GM18502 (cell line): ENCODE data around the gene VAMP5.
"Not testable (repeated sequence)": the region's sequence is repeated elsewhere in the genome, so short reads cannot be mapped to it uniquely, and the experiment has no call there.

Experiments
- ATAC-seq: cut with Tn5 transposase; IDR thresholded peaks from one replicate; pipeline ENCODE4 v1.9.1; 2021; ENCODE audit warnings: mild to moderate bottlenecking; ENCODE audit not compliant: unreplicated experiment, poor library complexity

The VAMP5 gene, protein sequence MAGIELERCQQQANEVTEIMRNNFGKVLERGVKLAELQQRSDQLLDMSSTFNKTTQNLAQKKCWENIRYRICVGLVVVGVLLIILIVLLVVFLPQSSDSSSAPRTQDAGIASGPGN

DNA sequence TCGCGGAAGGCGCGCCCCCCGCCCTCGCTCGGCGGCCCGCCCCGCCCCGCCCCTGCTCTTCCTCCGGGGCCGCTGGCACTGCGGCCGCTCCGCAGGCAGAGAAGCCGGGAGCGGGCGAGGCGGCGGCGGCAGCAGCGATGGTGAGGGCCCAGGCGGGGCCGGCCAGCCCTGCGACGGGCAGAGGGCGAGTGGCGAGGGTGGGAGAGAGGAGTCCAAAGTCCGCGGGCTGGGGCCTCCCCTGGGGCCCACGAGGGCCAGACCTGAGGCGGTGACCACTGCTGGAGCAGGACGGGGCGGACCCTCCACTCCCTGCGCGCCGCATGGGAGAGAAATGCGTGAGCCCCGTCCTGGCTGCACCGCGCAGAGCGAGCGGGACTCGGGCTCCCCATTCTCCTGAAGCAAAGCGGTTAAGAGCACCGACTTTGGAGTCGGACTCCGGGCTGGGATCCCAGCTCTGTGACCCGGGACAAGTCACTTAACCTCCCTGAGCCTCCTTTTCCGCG is at the start of gene VAMP5:
TSS of gene VAMP5 (plus strand) at position 78 of the 503 bp plus-strand sequence. CDS start at position 138, 60 bp downstream.
- peak; percentile 27 for ATAC-seq

DNA sequence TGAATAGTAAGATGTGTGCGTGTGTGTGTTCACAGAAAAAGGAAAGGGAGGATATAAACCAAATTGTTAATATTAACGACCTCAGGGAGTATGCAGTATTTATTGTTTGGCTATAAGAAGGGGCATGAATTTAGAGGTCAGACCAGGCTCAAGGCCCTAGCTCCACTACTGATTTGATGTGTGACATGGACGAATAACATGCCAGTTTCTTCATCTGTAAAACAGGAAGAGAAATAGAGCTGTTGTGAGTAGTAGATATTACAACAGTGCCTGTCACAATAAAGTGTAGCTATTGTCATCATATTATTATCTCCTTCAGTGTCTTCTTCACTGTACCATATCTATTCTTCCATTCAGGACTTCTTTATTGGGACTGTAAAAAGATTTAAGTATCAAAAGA is 49.4 kb upstream of the VAMP5 start:
- ATAC-seq = no peak

DNA sequence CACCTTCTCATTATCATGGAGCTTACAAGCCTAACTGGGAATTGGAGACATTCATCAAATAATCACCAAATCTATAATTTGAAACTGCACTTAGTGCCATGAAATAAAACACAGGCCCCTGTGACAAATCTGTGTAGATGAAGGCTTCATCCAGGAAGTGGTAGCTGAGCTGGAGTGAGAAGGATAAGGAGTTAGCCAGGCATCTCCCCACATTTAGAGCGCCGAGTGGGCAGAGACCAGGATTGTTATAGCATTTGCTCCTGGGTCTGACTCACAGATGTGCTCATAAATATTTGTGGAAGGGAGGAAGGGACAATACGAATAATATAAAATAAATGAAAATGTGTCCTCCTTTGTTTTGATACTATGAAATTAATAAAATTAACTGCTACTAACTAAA is 47.8 kb upstream of the VAMP5 start:
- ATAC-seq = no peak

DNA sequence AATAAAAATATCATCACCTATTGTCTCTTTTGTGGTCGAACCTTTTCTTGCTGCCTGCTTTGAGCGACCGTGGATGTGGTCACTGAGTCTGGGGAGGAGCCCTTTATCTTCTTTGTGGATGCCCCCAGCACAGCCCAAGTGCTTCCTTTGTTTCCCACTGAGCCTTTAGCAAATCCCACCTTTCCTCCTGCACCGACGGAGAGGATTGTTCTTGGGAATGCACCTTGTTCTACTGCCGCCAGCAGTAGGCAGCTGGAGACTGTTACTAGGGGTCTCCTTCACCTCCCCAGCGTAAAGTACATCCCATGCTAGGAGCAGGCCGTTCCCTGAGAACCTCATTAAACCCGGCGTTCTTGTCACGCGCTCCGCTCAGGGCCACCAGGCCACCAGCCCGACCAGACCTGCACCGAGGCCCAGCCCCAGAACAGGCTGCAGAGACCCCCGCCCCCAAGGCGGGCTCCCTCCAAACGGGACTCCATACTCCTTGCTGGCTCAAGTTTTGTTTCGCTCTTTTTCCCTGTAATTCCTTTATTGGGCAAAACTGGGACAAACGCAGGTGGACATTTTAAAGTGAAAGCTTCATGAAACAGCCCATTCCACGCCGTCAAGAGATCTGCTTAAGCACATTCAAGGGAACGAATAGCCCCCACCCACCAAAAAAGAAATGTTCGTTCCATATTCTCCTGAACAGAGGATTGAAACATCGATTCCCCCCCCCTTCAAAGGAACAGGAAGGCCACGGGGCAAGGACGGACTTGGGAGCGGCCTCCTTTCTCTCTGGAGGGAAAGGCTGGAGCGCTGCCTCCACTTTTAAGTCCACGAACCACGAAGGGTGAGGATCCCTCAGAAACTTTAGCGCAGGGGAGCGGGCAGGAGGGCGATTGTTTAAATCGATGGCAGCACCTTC is 46.4 kb upstream of the VAMP5 start:
- no peak for ATAC-seq

DNA sequence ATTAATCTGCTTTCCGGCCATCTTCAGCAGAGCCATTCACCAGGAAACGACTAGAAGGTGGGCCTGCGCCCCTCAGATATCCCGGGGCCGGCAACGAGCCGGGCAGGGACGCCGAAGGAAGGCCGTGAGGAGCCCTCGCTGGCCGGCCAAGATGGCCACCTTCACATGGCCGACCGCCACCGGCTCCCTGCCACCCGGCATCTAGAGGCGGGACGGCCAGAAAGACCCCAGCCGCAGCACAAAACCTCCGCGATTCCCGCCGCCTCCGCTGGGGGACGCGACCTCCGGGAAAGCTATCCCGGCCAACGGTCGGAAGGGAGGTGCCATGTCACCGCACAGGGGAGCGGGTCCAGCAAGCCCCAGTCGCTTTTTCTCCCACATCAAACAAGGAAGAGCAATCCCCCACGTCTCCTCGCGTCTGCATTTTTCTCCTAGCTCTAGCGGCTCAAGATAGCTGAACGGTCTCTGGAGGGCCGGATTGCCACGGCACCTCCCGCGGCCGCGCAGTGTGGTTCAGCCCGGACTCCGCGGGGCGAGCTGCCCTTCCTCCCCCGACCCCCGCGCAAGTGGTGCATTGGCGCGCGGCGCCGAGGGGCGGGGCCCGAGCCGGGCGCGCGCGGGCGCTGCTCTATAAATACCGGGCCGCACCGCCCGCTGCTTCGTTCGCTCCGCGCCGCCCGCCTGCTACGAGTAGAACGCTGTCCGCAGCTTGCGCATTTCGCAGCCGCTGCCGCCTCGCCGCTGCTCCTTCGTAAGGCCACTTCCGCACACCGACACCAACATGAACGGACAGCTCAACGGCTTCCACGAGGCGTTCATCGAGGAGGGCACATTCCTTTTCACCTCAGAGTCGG is 45.5 kb upstream of the VAMP5 start, which contains the start of gene MAT2A:
TSS of gene MAT2A (plus strand) at position 662 of the 854 bp plus-strand sequence. CDS start at position 782, 120 bp downstream.
- ATAC-seq = peak; percentile 76

DNA sequence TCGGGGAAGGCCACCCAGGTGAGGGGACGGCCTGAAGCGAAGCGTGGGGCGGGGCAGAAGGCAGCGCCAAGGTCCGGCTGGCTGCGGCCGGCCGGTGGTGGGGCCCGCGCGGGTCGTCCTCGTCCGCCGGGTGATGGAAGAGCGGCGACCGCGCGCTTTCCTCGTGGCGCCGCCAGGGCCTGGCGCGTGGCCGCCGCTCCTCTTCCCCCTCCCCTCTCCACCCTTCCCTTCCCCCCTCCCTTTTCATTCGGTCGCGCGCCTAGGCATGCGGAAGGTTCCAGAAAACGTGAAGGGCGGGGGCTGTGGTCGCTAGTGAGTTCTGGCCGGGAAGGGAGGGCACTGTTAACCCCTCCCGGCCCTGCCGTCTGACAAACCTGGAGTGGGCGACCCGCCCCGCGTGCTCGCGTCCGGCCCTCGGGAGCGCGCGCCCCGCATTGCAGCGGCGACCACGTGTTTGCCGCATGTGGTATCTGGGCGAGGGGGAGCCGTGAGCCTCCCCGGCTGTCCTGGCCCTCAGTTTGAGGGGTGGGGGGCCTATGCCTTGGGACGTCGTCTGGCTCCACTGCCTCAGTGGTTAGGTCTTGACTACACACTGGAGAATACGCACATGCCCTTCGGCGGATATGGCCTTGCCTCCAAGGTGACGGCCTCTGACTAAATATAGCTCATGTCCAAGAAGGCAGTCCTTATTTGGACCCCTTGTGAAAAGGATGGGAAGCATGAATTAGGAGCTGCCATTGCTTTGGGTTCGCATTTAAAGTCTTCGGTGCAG is 44.7 kb upstream of the VAMP5 start:
- ATAC-seq = peak; percentile 34

DNA sequence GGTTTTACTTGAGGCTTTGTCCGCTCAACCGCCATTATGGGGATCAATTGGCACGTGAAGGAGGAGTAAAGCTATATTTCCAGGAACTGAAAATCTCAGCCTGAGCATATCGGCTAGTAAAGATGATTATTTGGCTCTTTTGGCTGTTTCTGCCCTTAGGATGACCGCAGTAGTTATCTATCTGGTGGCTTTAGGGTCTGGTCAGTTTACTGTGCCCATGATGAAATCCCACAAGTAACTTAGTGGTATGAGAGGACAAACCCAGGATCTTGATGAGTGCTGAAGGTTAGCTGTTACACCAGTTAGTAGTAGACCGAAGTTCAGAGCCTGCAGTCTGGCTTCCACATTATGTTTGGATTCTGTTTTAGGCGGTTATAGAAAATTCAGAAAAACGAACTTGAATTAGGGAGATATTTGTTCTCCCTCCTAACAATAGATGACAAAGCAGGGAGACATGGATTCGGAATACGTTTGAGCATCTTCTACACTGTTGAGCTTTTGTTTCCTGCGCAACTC is 44.0 kb upstream of the VAMP5 start:
- no peak for ATAC-seq

DNA sequence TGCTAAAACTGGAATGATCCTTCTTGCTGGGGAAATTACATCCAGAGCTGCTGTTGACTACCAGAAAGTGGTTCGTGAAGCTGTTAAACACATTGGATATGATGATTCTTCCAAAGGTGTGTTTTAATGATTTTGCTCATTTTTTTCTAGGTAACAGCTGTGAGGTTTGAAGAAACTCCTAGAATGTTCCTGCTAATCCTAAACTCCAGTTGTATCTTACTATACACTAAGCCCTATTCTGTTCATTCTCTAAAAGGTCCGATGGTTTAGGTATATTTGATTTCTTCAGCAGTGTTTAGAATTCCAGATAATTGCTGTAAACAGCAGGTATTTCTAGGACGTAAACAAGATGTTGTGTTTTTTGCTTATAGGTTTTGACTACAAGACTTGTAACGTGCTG is 43.0 kb upstream of the VAMP5 start:
- no peak for ATAC-seq

DNA sequence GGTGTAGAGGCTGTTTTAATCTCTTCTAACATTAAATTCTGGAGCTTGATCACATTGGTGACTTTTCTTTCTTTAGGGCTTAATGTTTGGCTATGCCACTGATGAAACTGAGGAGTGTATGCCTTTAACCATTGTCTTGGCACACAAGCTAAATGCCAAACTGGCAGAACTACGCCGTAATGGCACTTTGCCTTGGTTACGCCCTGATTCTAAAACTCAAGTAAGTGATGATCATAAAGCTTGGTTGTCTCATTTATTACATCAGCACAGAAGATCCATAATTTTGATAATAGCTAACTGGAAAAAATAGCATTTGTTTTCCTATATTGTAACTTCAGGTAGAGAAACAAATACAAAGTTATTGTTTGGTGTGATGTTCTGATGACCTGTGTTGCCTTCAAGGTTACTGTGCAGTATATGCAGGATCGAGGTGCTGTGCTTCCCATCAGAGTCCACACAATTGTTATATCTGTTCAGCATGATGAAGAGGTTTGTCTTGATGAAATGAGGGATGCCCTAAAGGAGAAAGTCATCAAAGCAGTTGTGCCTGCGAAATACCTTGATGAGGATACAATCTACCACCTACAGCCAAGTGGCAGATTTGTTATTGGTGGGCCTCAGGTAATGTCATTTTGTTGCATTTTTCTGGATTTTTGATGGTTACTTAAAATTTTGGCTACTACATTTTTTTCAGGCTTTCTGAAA is 42.3 kb upstream of the VAMP5 start:
- ATAC-seq = no peak

DNA sequence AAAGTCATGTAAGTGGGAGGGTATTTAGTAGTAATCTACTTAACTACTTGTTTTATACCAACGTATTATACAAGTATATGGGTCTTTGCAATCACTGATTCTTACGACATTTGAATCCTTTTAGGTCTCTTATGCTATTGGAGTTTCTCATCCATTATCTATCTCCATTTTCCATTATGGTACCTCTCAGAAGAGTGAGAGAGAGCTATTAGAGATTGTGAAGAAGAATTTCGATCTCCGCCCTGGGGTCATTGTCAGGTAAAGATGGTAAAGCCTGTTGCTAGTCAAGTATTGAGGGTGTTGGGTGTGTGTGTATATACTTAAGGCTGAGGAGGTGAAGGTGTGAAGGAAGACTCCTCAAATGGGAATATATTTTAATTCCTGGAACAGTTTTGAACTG is 41.5 kb upstream of the VAMP5 start:
- no peak for ATAC-seq

DNA sequence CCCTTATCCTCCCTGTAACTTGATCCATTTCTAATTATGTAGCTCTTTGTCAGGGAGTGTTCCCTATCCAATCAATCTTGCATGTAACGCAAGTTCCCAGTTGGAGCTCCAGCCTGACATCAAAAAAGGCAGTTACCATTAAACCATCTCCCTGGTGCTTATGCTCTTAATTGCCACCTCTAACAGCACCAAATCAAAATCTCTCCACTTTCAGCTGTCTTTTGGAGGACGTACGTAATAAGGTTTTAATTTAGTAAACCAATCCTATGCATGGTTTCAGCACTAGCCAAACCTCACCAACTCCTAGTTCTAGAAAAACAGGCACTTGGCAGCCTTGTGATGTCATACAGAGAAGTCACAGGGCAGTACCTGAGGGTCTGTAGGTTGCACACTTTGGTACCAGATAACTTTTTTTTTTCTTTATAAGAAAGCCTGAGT is 40.0 kb upstream of the VAMP5 start:
- not testable (repeated sequence) for ATAC-seq

DNA sequence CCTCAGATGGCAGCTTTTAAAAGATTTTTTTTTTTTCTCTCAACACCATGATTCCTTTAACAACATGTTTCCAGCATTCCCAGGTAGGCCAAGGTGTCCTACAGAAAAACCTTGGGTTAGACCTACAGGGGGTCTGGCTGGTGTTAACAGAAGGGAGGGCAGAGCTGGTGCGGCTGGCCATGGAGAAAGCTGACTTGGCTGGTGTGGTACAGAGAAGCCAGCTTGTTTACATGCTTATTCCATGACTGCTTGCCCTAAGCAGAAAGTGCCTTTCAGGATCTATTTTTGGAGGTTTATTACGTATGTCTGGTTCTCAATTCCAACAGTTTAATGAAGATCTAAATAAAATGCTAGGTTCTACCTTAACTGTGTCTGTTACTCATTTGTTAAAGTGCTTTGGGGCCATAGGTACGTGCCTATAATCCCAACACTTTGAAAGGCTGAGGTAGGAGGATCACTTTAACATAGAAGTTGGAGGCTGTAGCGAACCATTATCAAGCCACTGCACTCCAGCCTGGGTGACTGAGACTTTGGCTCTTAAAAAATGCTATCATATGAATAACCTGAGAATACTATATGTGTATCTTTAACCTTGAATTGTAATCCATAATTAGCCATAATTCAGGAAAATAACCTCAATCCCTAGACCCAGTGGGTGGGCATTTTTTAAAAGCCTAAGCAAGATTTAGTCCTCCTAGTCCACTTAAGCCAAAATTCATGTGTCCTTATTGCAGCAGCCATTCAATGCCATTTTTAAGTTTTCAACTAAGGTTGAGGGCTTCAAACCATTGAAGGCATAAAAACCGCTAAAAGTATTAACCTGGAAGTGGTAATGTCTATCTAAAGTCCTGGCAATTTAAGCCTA is 39.1 kb upstream of the VAMP5 start:
- ATAC-seq = not testable (repeated sequence)

DNA sequence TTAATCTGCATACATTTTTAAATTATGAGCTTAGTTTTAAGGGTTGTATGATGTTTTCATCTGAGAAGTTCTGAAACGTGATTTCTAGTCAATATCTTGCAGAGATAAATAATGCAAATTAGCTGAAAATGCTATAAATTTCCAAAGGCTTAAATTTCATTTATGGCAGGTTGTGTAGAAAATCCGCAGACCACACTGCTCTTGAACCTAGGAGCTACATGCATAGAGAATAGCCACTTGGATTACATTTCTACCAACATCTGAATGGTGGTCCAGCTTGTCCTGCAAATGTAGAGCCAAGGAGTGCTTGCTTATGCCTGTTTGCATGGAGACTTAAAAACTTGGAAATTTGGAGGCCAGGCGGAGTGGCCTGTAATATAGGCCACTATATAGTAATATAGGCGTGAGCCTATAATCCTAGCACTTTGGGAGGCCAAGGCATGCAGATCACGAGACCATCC is 38.4 kb upstream of the VAMP5 start:
- ATAC-seq = no peak

DNA sequence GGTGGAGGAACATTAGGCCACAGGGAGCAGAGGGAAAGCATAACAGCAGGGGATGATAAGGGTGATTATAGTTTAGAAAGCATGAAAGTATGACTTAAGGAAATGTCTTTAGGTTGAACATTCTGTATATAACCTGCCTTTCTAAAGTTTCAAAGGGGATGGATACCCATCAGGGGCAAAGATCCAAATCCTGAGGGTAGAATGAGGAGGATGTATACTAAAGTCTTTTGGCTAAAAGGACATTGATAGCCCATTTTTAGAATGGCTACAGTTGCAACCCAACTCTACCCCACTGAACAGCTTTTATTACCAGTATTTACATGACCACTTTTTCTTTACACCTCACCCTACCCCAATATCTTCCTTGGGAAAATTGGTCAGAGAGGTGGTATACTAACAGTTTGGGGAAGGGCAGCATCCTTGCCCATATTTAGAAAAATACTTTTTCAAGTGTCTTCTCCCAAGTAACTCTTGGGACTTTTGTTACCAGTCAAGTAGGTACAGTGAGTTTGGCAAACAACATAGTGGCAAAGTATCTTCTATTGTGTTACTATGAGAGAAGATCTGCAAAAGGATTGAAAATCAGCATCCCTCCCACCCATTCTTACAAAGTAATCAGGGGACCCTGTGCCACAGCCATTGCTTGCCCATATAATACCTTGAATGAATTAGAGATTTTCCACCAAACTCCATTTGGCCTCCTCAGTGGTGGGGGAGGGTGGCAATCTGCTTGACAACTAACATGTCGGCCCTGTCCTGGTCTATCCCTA is 37.0 kb upstream of the VAMP5 start:
- ATAC-seq = no peak

DNA sequence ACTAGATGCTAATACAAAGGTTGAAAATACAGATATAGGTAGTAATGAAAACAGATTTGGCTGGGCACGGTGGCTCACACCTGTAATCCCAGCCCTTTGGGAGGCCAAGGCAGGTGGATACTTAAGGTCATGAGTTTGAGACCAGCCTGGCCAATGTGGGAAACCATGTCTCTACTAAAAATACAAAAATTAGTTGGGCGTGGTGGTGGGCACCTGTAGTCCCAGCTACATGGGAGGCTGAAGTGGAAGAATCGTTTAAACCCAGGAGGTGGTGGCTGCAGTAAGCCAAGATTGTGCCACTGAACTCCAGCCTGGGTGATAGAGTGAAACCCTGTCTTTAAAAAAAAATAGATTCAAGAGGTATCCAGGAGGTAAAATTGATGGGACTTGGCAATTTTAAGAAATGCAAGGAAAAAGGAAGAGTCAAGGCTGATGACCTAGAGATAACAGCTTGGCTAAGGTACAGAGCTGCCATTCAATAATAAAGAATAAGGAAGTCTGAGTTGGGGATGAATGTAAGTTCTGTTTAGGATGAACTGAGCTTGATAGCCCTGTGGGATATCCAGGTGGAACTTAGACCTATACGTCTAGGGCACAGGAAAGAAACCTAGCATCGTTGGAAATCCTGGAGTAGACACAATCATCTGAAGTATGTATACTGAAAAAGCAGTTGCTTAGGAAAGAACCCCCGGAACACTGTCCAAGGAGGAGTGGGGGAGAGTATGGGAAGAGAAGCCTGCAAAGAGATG is 36.2 kb upstream of the VAMP5 start:
- ATAC-seq = no peak

DNA sequence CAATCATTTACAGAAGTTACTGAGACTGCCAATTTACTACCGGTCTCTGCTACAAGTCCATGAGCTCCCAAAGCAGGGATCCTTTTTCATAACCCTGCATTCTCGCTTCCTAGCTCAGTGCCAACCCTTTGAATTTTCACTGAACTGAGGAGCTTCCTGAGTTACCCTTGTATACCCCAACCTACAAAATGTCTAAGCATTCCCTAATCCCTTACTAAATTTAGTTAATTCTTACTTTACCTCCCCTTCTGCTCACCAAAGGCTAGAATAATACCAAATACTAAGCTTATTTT is 35.7 kb upstream of the VAMP5 start:
- ATAC-seq = no peak

DNA sequence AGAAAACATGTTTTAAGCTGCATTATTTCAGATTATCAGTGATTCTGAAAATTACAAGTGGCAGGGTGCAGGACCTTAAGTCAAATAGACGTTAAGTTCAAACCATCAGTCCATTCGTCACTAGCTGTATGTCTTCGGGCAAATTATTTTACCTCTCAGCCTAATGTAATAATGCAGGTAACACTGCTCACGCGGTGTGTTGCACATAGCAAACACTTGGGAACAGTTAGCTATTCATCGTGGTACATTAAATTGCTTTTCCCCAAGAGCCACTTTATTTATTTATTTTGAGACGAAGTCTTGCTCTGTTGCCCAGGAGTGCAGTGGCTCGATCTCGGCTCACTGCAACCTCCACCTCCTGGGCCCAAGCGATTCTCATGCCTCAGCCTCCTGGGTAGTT is 35.1 kb upstream of the VAMP5 start:
- no peak for ATAC-seq
